Astrocyte (in vitro differentiated cells and primary cell): ENCODE data around the gene GINS3. TPM values are rescaled to one million over a fixed set of nuclear protein-coding genes. Genes with fewer than 3 reads are reported as not detected.
"Not testable (repeated sequence)": the region's sequence is repeated elsewhere in the genome, so short reads cannot be mapped to it uniquely, and the experiment has no call there.

ENCODE experiments used
- DNase-seq: peaks from one replicate; pipeline ENCODE4 v3.0.0-alpha.2; 2010; ENCODE audit warnings: low read depth
- FAIRE-seq: peaks from 2 replicates; lab custom pipeline; 2011; peaks lifted over from hg19 to GRCh38; lab: Jason Lieb, UNC
- H2AFZ ChIP-seq: 2 replicates; pipeline ENCODE4 v1.6.0; 2012; ENCODE audit warnings: low read depth, low read length, inconsistent platforms
- H3K27ac ChIP-seq: 2 replicates; pipeline ENCODE4 v1.5.1; 2011; ENCODE audit warnings: low read depth, low read length, inconsistent platforms
- H3K27me3 ChIP-seq: 2 replicates; pipeline ENCODE4 v1.6.0; 2011; ENCODE audit warnings: low read length, inconsistent platforms; ENCODE audit not compliant: insufficient read depth
- H3K36me3 ChIP-seq: 2 replicates; pipeline ENCODE4 v1.5.1; 2011; ENCODE audit warnings: low read length, inconsistent platforms; ENCODE audit not compliant: insufficient read depth
- H3K4me1 ChIP-seq: 2 replicates; pipeline ENCODE4 v1.5.1; 2011; ENCODE audit warnings: low read length, inconsistent platforms; ENCODE audit not compliant: insufficient read depth
- H3K4me2 ChIP-seq: 2 replicates; pipeline ENCODE4 v1.6.0; 2012; ENCODE audit warnings: low read length, inconsistent platforms
- H3K4me3 ChIP-seq: 2 replicates; pipeline ENCODE4 v1.5.1; 2011; ENCODE audit warnings: low read depth, mild to moderate bottlenecking, low read length, inconsistent platforms; ENCODE audit not compliant: insufficient read depth
- H3K79me2 ChIP-seq: 2 replicates; pipeline ENCODE4 v1.6.0; 2012; ENCODE audit warnings: mild to moderate bottlenecking, low read length, inconsistent platforms; ENCODE audit not compliant: insufficient read depth
- H3K9ac ChIP-seq: 2 replicates; pipeline ENCODE4 v1.6.0; 2012; ENCODE audit warnings: mild to moderate bottlenecking, low read length, inconsistent platforms
- H3K9me3 ChIP-seq: 2 replicates; pipeline ENCODE4 v1.5.1; 2012; ENCODE audit warnings: low read depth, mild to moderate bottlenecking, low read length, inconsistent platforms; ENCODE audit not compliant: insufficient read depth
- H4K20me1 ChIP-seq: 2 replicates; pipeline ENCODE4 v1.6.0; 2012; ENCODE audit warnings: low read length, inconsistent platforms; ENCODE audit not compliant: insufficient read depth
- H3K27ac Mint-ChIP-seq: one replicate; pipeline ENCODE4 v1.8.0; 2021; ENCODE audit warnings: mild to moderate bottlenecking, mixed read lengths; ENCODE audit not compliant: unreplicated experiment
- H3K27me3 Mint-ChIP-seq: one replicate; pipeline ENCODE4 v1.8.0; 2021; ENCODE audit warnings: low read depth, mixed read lengths; ENCODE audit not compliant: unreplicated experiment
- H3K36me3 Mint-ChIP-seq: one replicate; pipeline ENCODE4 v1.8.0; 2021; ENCODE audit warnings: low read depth, mixed read lengths; ENCODE audit not compliant: unreplicated experiment
- H3K4me1 Mint-ChIP-seq: one replicate; pipeline ENCODE4 v1.8.0; 2021; ENCODE audit warnings: low read depth, mixed read lengths; ENCODE audit not compliant: unreplicated experiment
- H3K4me3 Mint-ChIP-seq: one replicate; pipeline ENCODE4 v1.8.0; 2021; ENCODE audit warnings: mild to moderate bottlenecking, moderate library complexity, mixed read lengths; ENCODE audit not compliant: unreplicated experiment
- H3K9me3 Mint-ChIP-seq: one replicate; pipeline ENCODE4 v1.8.0; 2021; ENCODE audit warnings: mild to moderate bottlenecking, mixed read lengths; ENCODE audit not compliant: unreplicated experiment
- EZH2 ChIP-seq: IDR thresholded peaks from 2 replicates; pipeline ENCODE4 v1.6.1; 2012; ENCODE audit warnings: mild to moderate bottlenecking, low read length, inconsistent platforms; ENCODE audit not compliant: insufficient read depth
- total RNA-seq: library from RNA; stranded (reverse); gene quantifications from 2 replicates; pipeline ENCODE4 v1.2.1, GENCODE V29; 2021
- TF ChIP-seq, protein P1 (sequence below): IDR thresholded peaks from 2 replicates; pipeline ENCODE4 v1.5.1; 2011; ENCODE audit warnings: low read depth, mild to moderate bottlenecking, inconsistent platforms, low read length, moderate library complexity; ENCODE audit not compliant: insufficient read depth

GINS3 gene
- total RNA-seq, 1 donor from 2014 or later = 3.6 TPM

DNA sequence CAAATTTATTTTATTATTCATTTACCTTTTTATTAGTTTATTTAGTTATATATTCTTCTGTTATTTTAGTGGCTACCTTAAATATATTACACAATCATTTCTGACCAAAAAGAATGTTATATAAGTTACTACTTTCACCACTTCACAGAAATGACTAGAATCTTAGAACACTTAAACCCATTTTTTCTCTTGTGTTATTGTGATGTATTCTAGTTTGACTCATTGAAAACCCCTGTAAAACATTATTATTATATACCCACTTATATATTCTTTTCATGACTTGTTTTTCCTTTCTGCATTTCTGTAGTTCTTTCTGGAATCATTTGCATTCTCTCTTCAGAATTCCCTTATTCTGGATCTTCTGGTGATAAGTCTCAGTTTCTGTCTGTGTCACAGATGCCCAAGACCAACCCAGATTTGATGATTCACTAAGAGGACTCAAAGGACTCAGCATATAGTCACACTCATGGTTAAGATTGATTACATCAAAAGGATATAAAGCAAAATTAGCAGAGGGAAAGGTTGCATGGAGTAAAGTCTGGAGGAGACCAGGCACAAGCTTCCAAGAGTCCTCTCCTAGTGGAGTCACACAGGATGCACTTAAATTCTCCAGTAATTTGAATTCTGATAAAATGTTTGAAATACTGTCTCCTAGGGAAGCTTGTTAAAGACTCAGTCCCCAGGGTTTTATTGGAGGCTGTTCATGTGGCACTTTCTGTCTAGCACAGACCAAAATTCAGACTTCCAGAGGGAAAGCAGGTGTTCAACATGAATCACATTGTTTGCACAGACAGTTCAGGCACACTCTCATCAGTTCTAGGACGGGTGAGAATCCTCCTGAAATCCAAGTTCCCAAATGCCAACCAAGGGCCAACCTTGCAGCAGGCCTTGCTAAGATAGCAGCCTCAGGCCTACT is 7.7 kb downstream of the GINS3 start:
- peaks cover 3% of the 10 kb centered on the region for H3K36me3 Mint-ChIP-seq
- H3K27ac ChIP-seq = no peak overlapping the region
- H3K27me3 ChIP-seq = no peaks in the 10 kb centered on the region
- H3K9me3 Mint-ChIP-seq = peaks cover 4% of the 10 kb centered on the region
- no peaks in the 10 kb centered on the region for H3K36me3 ChIP-seq
- no peak overlapping the region for H3K4me3 ChIP-seq
- H3K9me3 ChIP-seq = no peaks in the 10 kb centered on the region
- no peaks in the 10 kb centered on the region for H3K27me3 Mint-ChIP-seq
- no peak overlapping the region for H2AFZ ChIP-seq
- H3K79me2 ChIP-seq = no peaks in the 10 kb centered on the region
- H4K20me1 ChIP-seq = no peaks in the 10 kb centered on the region
- H3K4me2 ChIP-seq = no peak overlapping the region
- no peak overlapping the region for H3K9ac ChIP-seq
- DNase-seq = no peak
- no peak for FAIRE-seq
- H3K4me3 Mint-ChIP-seq = no peak overlapping the region
- H3K4me1 ChIP-seq = no peaks in the 10 kb centered on the region
- H3K4me1 Mint-ChIP-seq = no peaks in the 10 kb centered on the region
- no peak overlapping the region for H3K27ac Mint-ChIP-seq
- no peak for TF ChIP-seq EZH2
- TF ChIP-seq, protein P1, sequence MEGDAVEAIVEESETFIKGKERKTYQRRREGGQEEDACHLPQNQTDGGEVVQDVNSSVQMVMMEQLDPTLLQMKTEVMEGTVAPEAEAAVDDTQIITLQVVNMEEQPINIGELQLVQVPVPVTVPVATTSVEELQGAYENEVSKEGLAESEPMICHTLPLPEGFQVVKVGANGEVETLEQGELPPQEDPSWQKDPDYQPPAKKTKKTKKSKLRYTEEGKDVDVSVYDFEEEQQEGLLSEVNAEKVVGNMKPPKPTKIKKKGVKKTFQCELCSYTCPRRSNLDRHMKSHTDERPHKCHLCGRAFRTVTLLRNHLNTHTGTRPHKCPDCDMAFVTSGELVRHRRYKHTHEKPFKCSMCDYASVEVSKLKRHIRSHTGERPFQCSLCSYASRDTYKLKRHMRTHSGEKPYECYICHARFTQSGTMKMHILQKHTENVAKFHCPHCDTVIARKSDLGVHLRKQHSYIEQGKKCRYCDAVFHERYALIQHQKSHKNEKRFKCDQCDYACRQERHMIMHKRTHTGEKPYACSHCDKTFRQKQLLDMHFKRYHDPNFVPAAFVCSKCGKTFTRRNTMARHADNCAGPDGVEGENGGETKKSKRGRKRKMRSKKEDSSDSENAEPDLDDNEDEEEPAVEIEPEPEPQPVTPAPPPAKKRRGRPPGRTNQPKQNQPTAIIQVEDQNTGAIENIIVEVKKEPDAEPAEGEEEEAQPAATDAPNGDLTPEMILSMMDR = no peak

DNA sequence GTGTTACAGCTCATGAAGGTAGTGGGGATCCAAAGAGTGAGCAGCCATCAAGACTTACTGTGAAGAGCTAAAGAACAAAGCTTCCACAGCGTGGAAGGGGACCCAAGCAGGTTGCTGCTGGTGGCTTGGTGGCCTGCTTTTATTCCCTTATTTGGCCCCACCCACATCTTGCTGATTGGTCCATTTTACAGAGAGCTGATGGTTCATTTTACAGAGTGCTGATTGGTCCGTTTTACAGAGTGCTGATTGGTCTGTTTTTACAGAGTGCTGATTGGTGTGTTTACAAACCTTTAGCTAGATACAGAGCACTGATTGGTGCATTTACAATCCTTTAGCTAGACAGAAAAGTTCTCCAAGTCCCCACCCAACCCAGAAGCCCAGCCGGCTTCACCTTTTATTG is 9.0 kb downstream of the GINS3 start:
- not testable (repeated sequence) for H3K36me3 Mint-ChIP-seq, H3K9me3 ChIP-seq, H3K27me3 ChIP-seq, H4K20me1 ChIP-seq, H3K9me3 Mint-ChIP-seq, H3K9ac ChIP-seq, H3K27ac ChIP-seq, H2AFZ ChIP-seq, H3K36me3 ChIP-seq, H3K27me3 Mint-ChIP-seq, H3K4me3 Mint-ChIP-seq, H3K4me1 Mint-ChIP-seq, DNase-seq, H3K4me3 ChIP-seq, FAIRE-seq, H3K27ac Mint-ChIP-seq, H3K79me2 ChIP-seq, H3K4me2 ChIP-seq, H3K4me1 ChIP-seq

DNA sequence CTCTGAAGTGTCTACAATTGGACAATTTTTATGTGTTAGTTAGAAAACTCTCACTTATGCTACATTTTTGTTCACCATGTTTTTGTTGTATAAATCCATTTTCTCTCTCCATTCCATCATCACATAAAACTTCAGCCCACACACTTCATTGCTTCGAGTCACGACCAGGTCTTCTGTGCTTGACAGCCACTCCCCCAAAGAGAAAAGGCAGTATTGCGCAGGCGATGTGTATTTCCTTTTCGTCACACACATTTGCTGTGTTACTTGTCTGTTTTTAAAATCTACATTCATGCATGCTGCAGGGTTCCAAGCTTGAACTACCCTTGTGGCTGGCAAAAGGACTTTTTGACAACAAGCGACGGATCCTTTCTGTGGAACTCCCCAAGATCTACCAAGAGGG is 10.5 kb downstream of the GINS3 start:
- H3K4me3 Mint-ChIP-seq = no peak overlapping the region
- no peak overlapping the region for H3K4me2 ChIP-seq

More for the DNA sequence above, 10.5 kb downstream of the GINS3 start:
- H4K20me1 ChIP-seq = no peaks in the 10 kb centered on the region
- no peaks in the 10 kb centered on the region for H3K36me3 ChIP-seq
- peaks cover 4% of the 10 kb centered on the region for H3K9me3 Mint-ChIP-seq
- no peak overlapping the region for H3K27ac Mint-ChIP-seq
- no peaks in the 10 kb centered on the region for H3K4me1 Mint-ChIP-seq
- H3K4me1 ChIP-seq = no peaks in the 10 kb centered on the region
- no peak overlapping the region for H2AFZ ChIP-seq
- no peak overlapping the region for H3K4me3 ChIP-seq
- TF ChIP-seq EZH2 = no peak
- TF ChIP-seq, protein P1 = no peak
- no peak for DNase-seq
- H3K27me3 Mint-ChIP-seq = no peaks in the 10 kb centered on the region
- H3K9me3 ChIP-seq = no peaks in the 10 kb centered on the region
- H3K27me3 ChIP-seq = no peaks in the 10 kb centered on the region
- H3K36me3 Mint-ChIP-seq = no peaks in the 10 kb centered on the region
- no peak for FAIRE-seq
- H3K79me2 ChIP-seq = no peaks in the 10 kb centered on the region
- H3K27ac ChIP-seq = no peak overlapping the region
- H3K9ac ChIP-seq = no peak overlapping the region
